Transverse colon (tissue), 4 donors: ENCODE data around the gene RNF13.

Source experiments
- CTCF ChIP-seq, 5 experiments: fragments of 200-600 bp in 3 of 5; fragments of 450-650 bp in 2 of 5; sonication (generic) in 3 of 5; IDR thresholded peaks; 1 replicate in 2 of 5; 2 replicates in 3 of 5; pipeline ENCODE4 v1.5.1; 2016 to 2017; ENCODE audit warnings: antibody characterized with exemption in 5 of 5, inconsistent platforms in 3 of 5, mild to moderate bottlenecking in 2 of 5, moderate library complexity in 1 of 5
- EP300 ChIP-seq: sonication (generic); formaldehyde crosslinking; IDR thresholded peaks from one replicate; pipeline ENCODE4 v1.6.1; 2017; ENCODE audit warnings: antibody characterized with exemption, low read depth
- POLR2A ChIP-seq: fragments of 450-650 bp; IDR thresholded peaks from one replicate; pipeline ENCODE4 v1.6.1; 2016; ENCODE audit warnings: antibody characterized with exemption, mild to moderate bottlenecking, moderate library complexity
- POLR2AphosphoS5 ChIP-seq, 3 donors: sonication (generic); formaldehyde crosslinking; IDR thresholded peaks; one replicate each; pipeline ENCODE4 v1.6.1; 2016; ENCODE audit warnings: antibody characterized with exemption in 3 of 3

GRCh38 chr3:149845570-149846244, 32.7 kb downstream of the RNF13 start:
- TF ChIP-seq CTCF (IDR thresholded peaks at IDR 0.05) (no peak), POLR2A (no peak), POLR2AphosphoS5 (IDR thresholded peaks at IDR 0.05) (no peak), EP300 (no peak)
